WTC11 (cell line): ENCODE data around the gene CPNE5. TPM values are rescaled to one million over a fixed set of nuclear protein-coding genes. Genes with fewer than 3 reads are reported as not detected.

ENCODE experiments used
- ATAC-seq: fragments of 200-7000 bp; cut with Tn5 transposase; 2 replicates; pipeline ENCODE4 v1.10.0; 2021; ENCODE audit warnings: mild to moderate bottlenecking, moderate library complexity
- CTCF ChIA-PET: fragments of 300-600 bp; sonication (Branson Sonifier 250); formaldehyde crosslinking; loops from one replicate; lab custom pipeline; 2021; ENCODE audit warnings: antibody characterized with exemption; lab: Charles Lee
- POLR2A ChIA-PET: fragments of 350-600 bp; sonication (Branson Sonifier 250); formaldehyde crosslinking; loops from one replicate; lab custom pipeline; 2021; ENCODE audit warnings: antibody characterized with exemption; lab: Charles Lee
- DNase-seq: peaks from one replicate; pipeline ENCODE4 v3.0.0; 2021; ENCODE audit warnings: low spot score
- H3K27ac Mint-ChIP-seq: 2 replicates; pipeline ENCODE4 v1.8.0; 2021; ENCODE audit warnings: mixed read lengths
- H3K27me3 Mint-ChIP-seq: 2 replicates; pipeline ENCODE4 v1.8.0; 2021; ENCODE audit warnings: low read depth, mild to moderate bottlenecking, moderate library complexity, mixed read lengths
- H3K36me3 Mint-ChIP-seq: 2 replicates; pipeline ENCODE4 v1.8.0; 2021; ENCODE audit warnings: mixed read lengths
- H3K4me1 Mint-ChIP-seq: 2 replicates; pipeline ENCODE4 v1.8.0; 2022; ENCODE audit warnings: mixed read lengths
- H3K4me3 Mint-ChIP-seq: 2 replicates; pipeline ENCODE4 v1.8.0; 2021; ENCODE audit warnings: mild to moderate bottlenecking, moderate library complexity, mixed read lengths
- H3K9me3 Mint-ChIP-seq: 2 replicates; pipeline ENCODE4 v1.8.0; 2021; ENCODE audit warnings: mixed read lengths
- AFF4 ChIP-seq: sonication (generic); formaldehyde crosslinking; IDR thresholded peaks from 2 replicates; pipeline ENCODE4 v1.8.1; 2023; ENCODE audit warnings: mild to moderate bottlenecking, missing genetic modification reagents, borderline replicate concordance
- ATF1 ChIP-seq: sonication (generic); formaldehyde crosslinking; IDR thresholded peaks from 2 replicates; pipeline ENCODE4 v1.8.1; 2023; ENCODE audit warnings: mild to moderate bottlenecking, moderate library complexity, missing genetic modification reagents
- ATF3 ChIP-seq: sonication (generic); formaldehyde crosslinking; conservative IDR thresholded peaks from 2 replicates; pipeline ENCODE4 v1.8.1; 2022; ENCODE audit warnings: mild to moderate bottlenecking, missing genetic modification reagents
- CBFB ChIP-seq: sonication (generic); formaldehyde crosslinking; IDR thresholded peaks from 2 replicates; pipeline ENCODE4 v1.8.1; 2022; ENCODE audit warnings: mild to moderate bottlenecking, low read depth, missing genetic modification reagents
- CDX4 ChIP-seq: fragments of 250-450 bp; sonication (Bioruptor Pico); IDR thresholded peaks from 2 replicates; pipeline ENCODE4 v1.9.0; 2021; ENCODE audit warnings: moderate library complexity, mild to moderate bottlenecking, inconsistent platforms, borderline replicate concordance
- CREB1 ChIP-seq: sonication (generic); formaldehyde crosslinking; IDR thresholded peaks from 2 replicates; pipeline ENCODE4 v1.8.0; 2023; ENCODE audit warnings: mild to moderate bottlenecking, missing genetic modification reagents
- CREM ChIP-seq: sonication (generic); formaldehyde crosslinking; IDR thresholded peaks from 2 replicates; pipeline ENCODE4 v1.8.1; 2022; ENCODE audit warnings: mild to moderate bottlenecking, missing genetic modification reagents, moderate library complexity
- E2F1 ChIP-seq: sonication (generic); formaldehyde crosslinking; IDR thresholded peaks from 2 replicates; pipeline ENCODE4 v1.8.0; 2022; ENCODE audit warnings: mild to moderate bottlenecking, missing genetic modification reagents
- E2F4 ChIP-seq: sonication (generic); formaldehyde crosslinking; IDR thresholded peaks from 2 replicates; pipeline ENCODE4 v1.8.1; 2022; ENCODE audit warnings: low read depth, mild to moderate bottlenecking, moderate library complexity, missing genetic modification reagents, borderline replicate concordance
- ERG ChIP-seq: fragments of 250-450 bp; sonication (Bioruptor Pico); IDR thresholded peaks from 2 replicates; pipeline ENCODE4 v1.8.0; 2021; ENCODE audit warnings: mild to moderate bottlenecking
- KAT7 ChIP-seq: sonication (generic); formaldehyde crosslinking; IDR thresholded peaks from 2 replicates; pipeline ENCODE4 v1.8.1; 2023; ENCODE audit warnings: missing genetic modification reagents, mild to moderate bottlenecking, borderline replicate concordance
- STAT6 ChIP-seq: sonication (generic); formaldehyde crosslinking; conservative IDR thresholded peaks from 2 replicates; pipeline ENCODE4 v1.8.1; 2023; ENCODE audit warnings: mild to moderate bottlenecking, low read depth, missing genetic modification reagents, moderate library complexity
- TEAD1 ChIP-seq: sonication (generic); formaldehyde crosslinking; IDR thresholded peaks from 2 replicates; pipeline ENCODE4 v1.8.0; 2022; ENCODE audit warnings: mild to moderate bottlenecking, missing genetic modification reagents
- TP53 ChIP-seq: sonication (generic); formaldehyde crosslinking; IDR thresholded peaks from 2 replicates; pipeline ENCODE4 v1.8.1; 2023; ENCODE audit warnings: mild to moderate bottlenecking, missing genetic modification reagents
- ZBTB43 ChIP-seq: sonication (generic); formaldehyde crosslinking; IDR thresholded peaks from 2 replicates; pipeline ENCODE4 v1.8.1; 2023; ENCODE audit warnings: mild to moderate bottlenecking, missing genetic modification reagents
- ZNF121 ChIP-seq: sonication (generic); formaldehyde crosslinking; IDR thresholded peaks from 2 replicates; pipeline ENCODE4 v1.8.0; 2023; ENCODE audit warnings: missing genetic modification reagents
- ZNF232 ChIP-seq: sonication (generic); formaldehyde crosslinking; IDR thresholded peaks from 2 replicates; pipeline ENCODE4 v1.8.0; 2022; ENCODE audit warnings: mild to moderate bottlenecking, missing genetic modification reagents
- ZNF317 ChIP-seq: sonication (generic); formaldehyde crosslinking; IDR thresholded peaks from 2 replicates; pipeline ENCODE4 v1.8.1; 2023; ENCODE audit warnings: low read depth, mild to moderate bottlenecking, moderate library complexity, missing genetic modification reagents, borderline replicate concordance
- total RNA-seq: library from RNA; stranded (reverse); gene quantifications from 3 replicates; pipeline ENCODE4 v1.2.3, GENCODE V29; 2021

Gene CPNE5
- total RNA-seq, 1 experiment from 2014 or later, result 0.44 TPM

- H3K9me3 Mint-ChIP-seq, result no peaks in the 10 kb centered on the region
- DNase-seq (no peak), ATAC-seq (no peak)
- H3K4me1 Mint-ChIP-seq, result no peaks in the 10 kb centered on the region
- H3K27ac Mint-ChIP-seq, result no peak overlapping the region
- CTCF ChIA-PET, result interaction anchor here (0.9 kb wide), 1 partner anchor 11 kb away, joined by 4 read pairs; no protein-coding TSS in a partner anchor
- no peaks in the 10 kb centered on the region for H3K27me3 Mint-ChIP-seq
- POLR2A ChIA-PET, result no interaction called here
- H3K36me3 Mint-ChIP-seq, result no peaks in the 10 kb centered on the region
- H3K4me3 Mint-ChIP-seq, result no peak overlapping the region
- TF ChIP-seq CDX4 (CRISPR knock-in tag) (no peak), TEAD1 (CRISPR knock-in tag) (no peak), ZNF232 (CRISPR knock-in tag) (no peak), TP53 (no peak), ATF3 (CRISPR knock-in tag) (no peak), E2F4 (CRISPR knock-in tag) (no peak), KAT7 (CRISPR knock-in tag) (no peak), CBFB (CRISPR knock-in tag) (no peak), ERG (CRISPR knock-in tag) (no peak), AFF4 (CRISPR knock-in tag) (no peak), CREB1 (CRISPR knock-in tag) (no peak), ATF1 (CRISPR knock-in tag) (no peak), STAT6 (CRISPR knock-in tag) (no peak), ZNF317 (no peak), ZNF121 (CRISPR knock-in tag) (no peak), E2F1 (CRISPR knock-in tag) (no peak), CREM (no peak), ZBTB43 (no peak)
Observed at GRCh38 chr6:36713846-36714245, 125.4 kb downstream of the CPNE5 start.
